Inflammatory macrophage treated with lipopolysaccharide for 1 hour (primary cell): ENCODE measurements around the gene ZEB2.

Experiments
- DNase-seq, 2 donors: peaks; one replicate each; pipeline ENCODE4 v3.0.0-alpha.2; 2020 to 2022

The ZEB2 gene

GRCh38 chr2:144512470-144512869 lies 7.4 kb downstream of the ZEB2 start:
- DNase-seq: peak in 1 of 2 donors; percentile 30

DNA sequence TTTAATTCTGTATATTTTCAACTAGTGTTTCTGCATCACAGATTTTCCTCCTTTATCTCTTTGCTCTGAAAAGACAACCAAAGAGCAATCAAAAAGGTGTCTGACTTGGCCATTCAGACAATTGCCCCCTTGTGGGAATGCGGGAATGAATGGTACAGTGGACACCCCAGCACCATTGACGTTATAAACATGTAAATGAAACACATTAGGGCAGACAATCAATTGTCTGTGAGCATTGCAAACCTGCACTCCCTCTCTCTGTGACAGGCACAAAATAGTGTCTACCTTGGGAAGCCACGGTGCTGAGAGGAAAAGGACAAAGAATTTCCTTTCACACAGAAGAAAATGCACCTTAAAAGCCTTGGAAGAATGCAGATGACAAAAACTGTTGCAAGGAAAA lies 8.0 kb downstream of the ZEB2 start:
- DNase-seq: peak in 1 of 2 donors; percentile 22

- DNase-seq: peak in 1 of 2 donors; percentile 27
These were observed 8.6 kb downstream of the ZEB2 start for GRCh38 chr2:144511226-144511810.

GRCh38 chr2:144510294-144510991 lies 9.5 kb downstream of the ZEB2 start:
- DNase-seq: no peak

DNA sequence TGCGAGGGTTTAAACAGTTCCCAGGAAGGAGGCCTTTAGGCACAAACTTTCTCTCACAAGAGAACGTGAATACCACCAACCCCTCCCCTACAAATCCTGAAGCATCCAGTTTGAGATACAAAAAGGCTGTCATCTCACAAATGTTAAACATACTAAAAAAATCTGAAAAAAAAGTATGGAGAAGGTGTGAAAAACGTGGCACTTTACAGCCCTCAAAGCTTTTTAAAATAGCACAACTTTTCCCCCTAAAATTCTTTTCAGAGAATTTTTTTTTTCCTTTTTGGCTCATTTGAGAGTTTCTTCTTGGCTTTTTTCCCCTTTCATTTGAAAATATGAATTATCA lies 10.1 kb downstream of the ZEB2 start:
- DNase-seq: no peak

DNA sequence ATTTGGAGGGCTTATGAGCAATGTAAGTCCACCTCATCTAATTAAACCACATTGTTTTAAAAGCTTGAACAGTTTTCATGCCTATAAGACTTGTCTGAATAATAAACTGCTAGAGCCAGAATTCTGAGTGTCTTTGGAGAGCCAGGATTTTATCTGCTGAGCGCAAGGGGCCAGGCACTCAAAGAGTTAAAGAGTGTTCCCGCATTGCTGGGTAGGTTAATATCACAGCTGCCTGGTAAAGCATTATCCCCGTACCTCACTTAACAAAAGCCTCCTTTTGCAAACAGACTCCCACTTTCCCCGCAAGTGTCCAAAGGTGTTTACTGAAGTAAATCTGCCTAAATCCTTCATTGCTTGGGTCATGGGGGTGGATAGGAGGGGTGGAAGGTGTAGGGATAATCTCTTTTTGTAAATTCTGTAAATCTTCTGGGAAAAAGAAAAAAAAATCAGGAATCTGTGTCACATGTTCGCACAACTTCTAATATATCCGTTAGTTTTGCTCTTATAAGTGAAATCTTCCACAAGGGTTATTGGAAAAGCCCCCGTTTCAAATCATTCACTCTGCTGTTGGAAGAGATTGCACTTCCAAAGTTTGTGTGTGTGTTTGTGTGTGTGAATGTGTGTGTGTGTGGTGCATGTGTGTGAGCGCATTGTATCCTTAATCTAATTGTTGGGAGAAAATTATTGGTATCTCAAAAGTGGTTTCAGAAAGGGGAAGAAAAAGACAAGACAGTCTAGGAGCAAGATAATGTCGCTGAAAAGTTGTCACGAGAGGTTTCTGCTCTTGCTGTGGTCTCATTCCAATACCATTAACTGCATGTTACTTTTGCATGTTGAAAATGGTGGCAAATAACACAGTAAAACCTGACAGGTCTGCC lies 10.7 kb downstream of the ZEB2 start:
- DNase-seq: peak in 1 of 2 donors; percentile 49

GRCh38 chr2:144508172-144508851 lies 11.6 kb downstream of the ZEB2 start:
- peak; percentile 76 to 80 for DNase-seq

GRCh38 chr2:144507441-144508171 lies 12.3 kb downstream of the ZEB2 start:
- DNase-seq: peak in 1 of 2 donors; percentile 70

- DNase-seq: no peak
These were observed 14.6 kb downstream of the ZEB2 start for GRCh38 chr2:144505245-144505831.

- no peak for DNase-seq
These were observed 15.7 kb downstream of the ZEB2 start for GRCh38 chr2:144504218-144504641.

DNA sequence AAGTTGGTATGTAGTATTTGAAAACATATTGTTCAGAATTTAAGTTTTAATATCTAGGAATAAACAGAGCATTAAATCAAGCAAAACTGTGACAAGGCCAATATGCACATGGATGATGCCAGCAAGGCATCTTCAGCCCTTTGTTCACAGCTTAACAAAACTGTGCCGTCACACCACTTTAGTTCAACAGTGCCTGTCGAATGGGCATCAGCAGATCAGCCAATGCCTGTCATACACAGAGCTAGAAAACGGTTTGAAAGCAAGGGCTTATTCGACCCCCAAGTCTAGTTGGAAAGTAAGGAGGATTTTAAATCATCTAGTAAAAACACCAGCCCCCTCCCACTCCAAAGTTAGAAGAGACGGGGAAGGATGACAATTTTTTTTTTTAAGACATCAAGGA lies 16.7 kb downstream of the ZEB2 start:
- no peak for DNase-seq

DNA sequence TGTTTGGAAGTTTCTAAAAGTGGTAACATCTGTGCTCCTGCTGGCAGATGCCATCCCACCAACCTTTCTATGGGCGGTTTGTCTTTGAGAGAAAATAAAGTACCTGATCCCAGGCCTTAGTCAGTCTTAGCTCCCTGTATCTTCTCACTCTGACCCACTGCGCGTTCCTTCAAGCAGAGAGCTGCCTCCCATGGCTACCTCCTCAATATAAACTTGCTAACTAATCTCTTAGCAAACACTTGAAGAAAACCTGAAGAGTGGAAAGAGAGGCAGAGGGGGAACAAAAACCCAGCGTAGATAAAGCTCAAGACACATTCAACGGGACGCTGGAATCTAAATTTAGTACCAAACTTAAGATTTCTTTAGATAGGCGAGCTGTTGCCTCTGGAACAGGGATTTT lies 17.6 kb downstream of the ZEB2 start:
- DNase-seq: no peak

DNA sequence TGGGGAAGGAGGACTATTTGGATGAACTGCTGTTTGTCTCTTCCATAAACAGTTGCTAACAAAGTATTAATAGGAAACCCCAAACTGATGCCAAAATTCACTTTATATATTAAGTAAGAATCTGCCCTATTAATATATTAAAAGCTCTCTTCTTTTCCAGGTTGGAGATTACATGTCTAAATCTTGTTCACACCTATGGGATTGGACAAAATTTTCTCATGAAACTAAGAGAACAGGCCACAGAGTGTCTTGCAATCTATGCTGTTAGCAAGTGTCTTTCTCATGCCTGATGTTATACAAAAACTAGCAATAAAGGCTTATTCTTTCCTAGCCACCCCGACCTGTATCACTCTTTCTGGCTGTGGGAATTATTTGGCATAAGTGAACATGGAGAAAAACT lies 18.3 kb downstream of the ZEB2 start:
- DNase-seq: no peak

- peak in 1 of 2 donors; percentile 46 for DNase-seq
These were observed 18.8 kb downstream of the ZEB2 start for GRCh38 chr2:144501118-144501517.

DNA sequence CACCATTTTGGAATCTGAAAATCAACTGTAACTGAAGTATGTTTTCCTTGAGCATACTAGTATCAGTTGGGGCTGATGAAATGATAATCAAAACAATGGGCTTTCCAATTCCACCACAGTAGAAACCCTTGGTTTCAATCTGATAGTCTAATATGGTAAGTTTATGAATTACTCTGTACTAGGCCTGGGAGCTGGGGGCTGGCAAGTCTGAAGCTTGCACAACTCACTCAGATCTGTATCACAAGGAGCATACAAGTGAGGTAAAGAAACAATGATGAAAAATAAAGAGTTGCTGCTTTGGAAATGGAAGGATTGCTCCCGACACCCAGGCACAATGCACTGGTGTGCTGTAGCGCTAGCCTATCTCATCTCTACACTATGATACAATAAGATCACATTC lies 19.4 kb downstream of the ZEB2 start:
- DNase-seq: no peak

- DNase-seq: no peak
These were observed 21.6 kb downstream of the ZEB2 start for GRCh38 chr2:144498277-144498676.

- no peak for DNase-seq
These were observed 22.8 kb downstream of the ZEB2 start for GRCh38 chr2:144496977-144497598.

- peak; percentile 80 to 92 for DNase-seq
These were observed 23.6 kb downstream of the ZEB2 start for GRCh38 chr2:144496092-144496976.

GRCh38 chr2:144495227-144496091 lies 24.5 kb downstream of the ZEB2 start:
- no peak for DNase-seq
